Right lobe of liver (tissue), 6 donors: ENCODE data around the gene BCL2. TPM values are rescaled to one million over a fixed set of nuclear protein-coding genes. Genes with fewer than 3 reads are reported as not detected.
A peak's percentile ranks its signal among the peaks of the same experiment; 100 is the strongest.

Experiments used
- ATAC-seq, 4 donors: fragments of 200-7000 bp; cut with Tn5 transposase; one replicate each; pipeline ENCODE4 v1.9.1; 2020; ENCODE audit warnings: mild to moderate bottlenecking in 4 of 4, moderate library complexity in 4 of 4
- DNase-seq, 3 donors: peaks; one replicate each; pipeline ENCODE4 v3.0.0-alpha.2; 2020
- H3K27ac ChIP-seq, 3 donors: fragments of 200-600 bp; one replicate each; pipeline ENCODE4 v1.8.0; 2022
- H3K27me3 ChIP-seq, 2 donors: fragments of 200-600 bp; one replicate each; pipeline ENCODE4 v1.8.0; 2022
- H3K36me3 ChIP-seq, 4 donors: fragments of 200-600 bp; sonication (generic) in 1 of 4; one replicate each; pipeline versions ENCODE4 v1.5.1 to v1.8.0; 2017 to 2022; ENCODE audit warnings: control low read depth in 1 of 4
- H3K4me1 ChIP-seq, 4 donors: fragments of 200-600 bp; sonication (generic) in 1 of 4; one replicate each; pipeline versions ENCODE4 v1.5.1 to v1.8.0; 2017 to 2022; ENCODE audit warnings: control low read depth in 1 of 4
- H3K4me3 ChIP-seq, 3 donors: fragments of 200-600 bp; one replicate each; pipeline ENCODE4 v1.8.0; 2022
- H3K9me3 ChIP-seq, 4 donors: fragments of 200-600 bp; sonication (generic) in 1 of 4; one replicate each; pipeline versions ENCODE4 v1.5.1 to v1.8.0; 2017 to 2022; ENCODE audit warnings: control low read depth in 1 of 4
- CTCF ChIP-seq, 4 donors: fragments of 200-600 bp in 3 of 4; fragments of 450-650 bp in 1 of 4; IDR thresholded peaks; one replicate each; pipeline versions ENCODE4 v1.5.1 to v1.8.0; 2016 to 2022; ENCODE audit warnings: antibody characterized with exemption in 4 of 4, mild to moderate bottlenecking in 2 of 4
- POLR2A ChIP-seq: fragments of 450-650 bp; IDR thresholded peaks from one replicate; pipeline ENCODE4 v1.6.1; 2017; ENCODE audit warnings: antibody characterized with exemption, mild to moderate bottlenecking
- WGBS: methylation state at CpG from one replicate; pipeline ENCODE4 v1.1.6; 2018; ENCODE audit warnings: low coverage, low lambda C conversion rate; ENCODE audit not compliant: insufficient coverage; ENCODE audit errors: missing lambda C conversion rate; 5-methylcytosine and 5-hydroxymethylcytosine counted together
- intact Hi-C, 2 donors: fragments of 100-400 bp; cut with DNase I; formaldehyde crosslinking; loops; one replicate each; pipeline versions ENCODE4 v1.11.2 to v1.14.1; 2022
- total RNA-seq, 6 experiments: library from RNA; depleted of rRNA in 2 of 6; stranded (reverse); fragments of >200 nt in 2 of 6; fragmentation: NEBNext Ultra II Directional in 3 of 6; extraction: Animal tissue kit (Norgen Biotek cat#: 25700) in 3 of 6; gene quantifications; one replicate each; pipeline versions ENCODE4 v1.1.0 to v1.2.4, GENCODE V29; 2016 to 2023
- donor health status: DM: no; HTN: yes; CAD: no.
- donor health status: DM: no; HTN: no; CAD: no.
- donor health status: DM: no; HTN: no; CAD: no.
- donor health status: DM: no; HTN: yes; CAD: no.
- donor health status: DM: no; HTN: yes; CAD: no.

BCL2 gene
- total RNA-seq, 6 experiments from 2014 or later: 0.73 to 4.7 (median 2.7) TPM

GRCh38 chr18:63099091-63099840 is 220.3 kb downstream of the BCL2 start:
- intact Hi-C loops: no loop called here
- peak in 2 of 4 donors; percentile 7 to 34 for ATAC-seq
- H3K9me3 ChIP-seq: no peaks in the 10 kb centered on the region
- WGBS: 32% methylated on average over 9 of the region's 14 CpGs
- DNase-seq: no peak
- peaks cover 0 to 4% (median 0%) of the 10 kb centered on the region in 4 donors for H3K4me1 ChIP-seq
- no peak overlapping the region for H3K4me3 ChIP-seq
- no peaks in the 10 kb centered on the region for H3K27me3 ChIP-seq
- no peaks in the 10 kb centered on the region for H3K36me3 ChIP-seq
- TF ChIP-seq POLR2A (no peak), CTCF (IDR thresholded peaks at IDR 0.05) (no peak)
- H3K27ac ChIP-seq: peak overlapping the region in 1 of 3 donors; percentile 47

GRCh38 chr18:63098018-63098981 is 221.3 kb downstream of the BCL2 start:
- no peak for TF ChIP-seq CTCF (IDR thresholded peaks at IDR 0.05)
- TF ChIP-seq POLR2A: no peak
- Histone ChIP-seq H3K4me1 (peaks cover 0 to 4% (median 0%) of the 10 kb centered on the region in 4 donors), H3K36me3 (no peaks in the 10 kb centered on the region), H3K9me3 (no peaks in the 10 kb centered on the region), H3K27ac (no peak overlapping the region), H3K4me3 (no peak overlapping the region), H3K27me3 (no peaks in the 10 kb centered on the region)
- intact Hi-C loops: no loop called here
- no peak for ATAC-seq
- DNase-seq: no peak
- WGBS: 57% methylated on average over 11 of the region's 16 CpGs

- no peaks in the 10 kb centered on the region for H3K9me3 ChIP-seq
- intact Hi-C loops: no loop called here
- H3K27me3 ChIP-seq: no peaks in the 10 kb centered on the region
- no peaks in the 10 kb centered on the region for H3K36me3 ChIP-seq
- no peak for TF ChIP-seq CTCF (IDR thresholded peaks at IDR 0.05)
- no peak for TF ChIP-seq POLR2A
- 67% methylated on average over 9 of the region's 10 CpGs for WGBS
- no peak overlapping the region for H3K27ac ChIP-seq
- ATAC-seq: no peak
- H3K4me1 ChIP-seq: peaks cover 0 to 4% (median 0%) of the 10 kb centered on the region in 4 donors
- DNase-seq: no peak
- H3K4me3 ChIP-seq: no peak overlapping the region
Observed at GRCh38 chr18:63097178-63097577, 222.4 kb downstream of the BCL2 start.

GRCh38 chr18:63096327-63096874 is 223.2 kb downstream of the BCL2 start:
- H3K36me3 ChIP-seq: no peaks in the 10 kb centered on the region
- ATAC-seq (no peak), DNase-seq (no peak)
- intact Hi-C loops: no loop called here
- TF ChIP-seq CTCF (IDR thresholded peaks at IDR 0.05) (no peak), POLR2A (no peak)
- H3K27me3 ChIP-seq: no peaks in the 10 kb centered on the region
- H3K4me1 ChIP-seq: peaks cover 0 to 4% (median 0%) of the 10 kb centered on the region in 4 donors
- no peak overlapping the region for H3K27ac ChIP-seq
- 74% methylated on average over 2 of the region's 2 CpGs for WGBS
- no peaks in the 10 kb centered on the region for H3K9me3 ChIP-seq
- H3K4me3 ChIP-seq: no peak overlapping the region
